NCI-H2171 (cell line): ENCODE data around the gene LAMTOR3.

ENCODE experiments used
- DNase-seq: peaks from one replicate; lab custom pipeline; 2025; lab: John Stamatoyannopoulos, UW

Gene LAMTOR3

GRCh38 chr4:99861120-99861905, 32.9 kb downstream of the LAMTOR3 start:
- DNase-seq = no peak

GRCh38 chr4:99860521-99860920, 33.7 kb downstream of the LAMTOR3 start:
- DNase-seq = no peak

GRCh38 chr4:99859618-99860017, 34.6 kb downstream of the LAMTOR3 start:
- no peak for DNase-seq

GRCh38 chr4:99857307-99857706, 36.9 kb downstream of the LAMTOR3 start:
- no peak for DNase-seq

- DNase-seq = no peak
Observed at GRCh38 chr4:99856166-99856565, 38.1 kb downstream of the LAMTOR3 start.

- DNase-seq = no peak
Observed at GRCh38 chr4:99855678-99856077, 38.5 kb downstream of the LAMTOR3 start.

- DNase-seq = no peak
Observed at GRCh38 chr4:99853999-99854398, 40.2 kb downstream of the LAMTOR3 start.

- DNase-seq = no peak
Observed at GRCh38 chr4:99853190-99853589, 41.0 kb downstream of the LAMTOR3 start.

GRCh38 chr4:99852199-99852749, 42.0 kb downstream of the LAMTOR3 start:
- no peak for DNase-seq

- no peak for DNase-seq
Observed at GRCh38 chr4:99848591-99849001, 45.6 kb downstream of the LAMTOR3 start.

- no peak for DNase-seq
Observed at GRCh38 chr4:99847362-99847976, 46.8 kb downstream of the LAMTOR3 start.

GRCh38 chr4:99846891-99847290, 47.3 kb downstream of the LAMTOR3 start:
- DNase-seq = no peak

- DNase-seq = no peak
Observed at GRCh38 chr4:99845708-99846469, 48.3 kb downstream of the LAMTOR3 start.

- no peak for DNase-seq
Observed at GRCh38 chr4:99845179-99845578, 49.0 kb downstream of the LAMTOR3 start.

- no peak for DNase-seq
Observed at GRCh38 chr4:99844048-99844447, 50.2 kb downstream of the LAMTOR3 start.

GRCh38 chr4:99843413-99843812, 50.8 kb downstream of the LAMTOR3 start:
- DNase-seq = no peak

GRCh38 chr4:99841129-99841528, 53.1 kb downstream of the LAMTOR3 start:
- no peak for DNase-seq

- DNase-seq = no peak
Observed at GRCh38 chr4:99838927-99839326, 55.3 kb downstream of the LAMTOR3 start.

- DNase-seq = no peak
Observed at GRCh38 chr4:99835942-99836341, 58.3 kb downstream of the LAMTOR3 start.

- DNase-seq = no peak
Observed at GRCh38 chr4:99834569-99834968, 59.7 kb downstream of the LAMTOR3 start.

- DNase-seq = no peak
Observed at GRCh38 chr4:99833756-99834155, 60.5 kb downstream of the LAMTOR3 start.

GRCh38 chr4:99832758-99833157, 61.5 kb downstream of the LAMTOR3 start:
- DNase-seq = no peak

- DNase-seq = no peak
Observed at GRCh38 chr4:99832321-99832720, 61.9 kb downstream of the LAMTOR3 start.
